GM10847 (cell line): ENCODE results near the gene TJP3.

Experiments used
- POLR2A ChIP-seq: IDR thresholded peaks from 2 replicates; pipeline ENCODE4 v1.6.1; 2011; ENCODE audit not compliant: insufficient read length; ENCODE audit errors: extremely low read depth

TJP3 gene

GRCh38 chr19:3682286-3682685, 25.9 kb upstream of the TJP3 start:
- no peak for TF ChIP-seq POLR2A

- no peak for TF ChIP-seq POLR2A
Observed at GRCh38 chr19:3682741-3683404, 25.3 kb upstream of the TJP3 start.

GRCh38 chr19:3683405-3684053, 24.7 kb upstream of the TJP3 start:
- TF ChIP-seq POLR2A, result no peak

- TF ChIP-seq POLR2A, result no peak
Observed at GRCh38 chr19:3684054-3684816, 23.9 kb upstream of the TJP3 start.

GRCh38 chr19:3684817-3685410, 23.3 kb upstream of the TJP3 start:
- TF ChIP-seq POLR2A, result no peak

- no peak for TF ChIP-seq POLR2A
Observed at GRCh38 chr19:3687393-3687773, 20.8 kb upstream of the TJP3 start.

GRCh38 chr19:3687774-3688706, 20.1 kb upstream of the TJP3 start:
- no peak for TF ChIP-seq POLR2A

- TF ChIP-seq POLR2A, result no peak
Observed at GRCh38 chr19:3690551-3691371, 17.4 kb upstream of the TJP3 start.

GRCh38 chr19:3691372-3691716, 16.8 kb upstream of the TJP3 start:
- no peak for TF ChIP-seq POLR2A

GRCh38 chr19:3691726-3692125, 16.5 kb upstream of the TJP3 start:
- no peak for TF ChIP-seq POLR2A

GRCh38 chr19:3692141-3693024, 15.8 kb upstream of the TJP3 start:
- TF ChIP-seq POLR2A, result no peak

GRCh38 chr19:3693025-3693925, 14.9 kb upstream of the TJP3 start:
- TF ChIP-seq POLR2A, result no peak

GRCh38 chr19:3694361-3695123, 13.6 kb upstream of the TJP3 start:
- no peak for TF ChIP-seq POLR2A
